ENCODE data around the gene LRRTM4. TPM values are rescaled to one million over a fixed set of nuclear protein-coding genes. Genes with fewer than 3 reads are reported as not detected.
A peak's percentile ranks its signal among the peaks of the same experiment; 100 is the strongest.

LRRTM4 gene
- total and polyA plus RNA-seq, 2 donors from 2014 or later, result 0.19 TPM; not detected in 1

- no peaks in the 10 kb centered on the region for H3K27me3 ChIP-seq (ENCODE audit: control insufficient read depth, insufficient read depth, low read length)
- H3K9ac ChIP-seq (ENCODE audit: low read length in 3 of 3), result no peak overlapping the region
- TF ChIP-seq CTCF (IDR thresholded peaks at IDR 0.05; ENCODE audit: borderline replicate concordance, extremely low read depth, insufficient read depth), result no peak
- H3K36me3 ChIP-seq (ENCODE audit: control insufficient read depth in 2 of 3, insufficient read depth in 3 of 3, low read length in 3 of 3), result no peaks in the 10 kb centered on the region
- H3K4me1 ChIP-seq (ENCODE audit: control insufficient read depth in 2 of 3, insufficient read depth in 2 of 3, low read depth in 1 of 3, low read length in 3 of 3), result no peaks in the 10 kb centered on the region
- H3K9me3 ChIP-seq (ENCODE audit: control insufficient read depth in 2 of 3, insufficient read depth in 1 of 3, low read length in 3 of 3), result no peaks in the 10 kb centered on the region
- DNase-seq (no peak), FAIRE-seq (no peak)
- no peak overlapping the region for H3K4me3 ChIP-seq (ENCODE audit: low read length in 3 of 3)
- intact Hi-C loops (cut with DNase I), result no loop called here
- no peak overlapping the region for H3K27ac ChIP-seq (ENCODE audit: low read depth in 2 of 2, low read length in 2 of 2)
Measured at GRCh38 chr2:77270433-77270832, 251.7 kb downstream of the LRRTM4 start.

- Histone ChIP-seq H3K9ac (ENCODE audit: low read length in 3 of 3) (no peak overlapping the region), H3K4me3 (ENCODE audit: low read length in 3 of 3) (no peak overlapping the region), H3K27ac (ENCODE audit: low read depth in 2 of 2, low read length in 2 of 2) (no peak overlapping the region), H3K27me3 (ENCODE audit: control insufficient read depth, insufficient read depth, low read length) (no peaks in the 10 kb centered on the region), H3K4me1 (ENCODE audit: control insufficient read depth in 2 of 3, insufficient read depth in 2 of 3, low read depth in 1 of 3, low read length in 3 of 3) (no peaks in the 10 kb centered on the region), H3K9me3 (ENCODE audit: control insufficient read depth in 2 of 3, insufficient read depth in 1 of 3, low read length in 3 of 3) (no peaks in the 10 kb centered on the region), H3K36me3 (ENCODE audit: control insufficient read depth in 2 of 3, insufficient read depth in 3 of 3, low read length in 3 of 3) (no peaks in the 10 kb centered on the region)
- DNase-seq (no peak), FAIRE-seq (no peak)
- no peak for TF ChIP-seq CTCF (IDR thresholded peaks at IDR 0.05; ENCODE audit: borderline replicate concordance, extremely low read depth, insufficient read depth)
- intact Hi-C loops (cut with DNase I), result no loop called here
Measured at GRCh38 chr2:77268626-77269025, 253.6 kb downstream of the LRRTM4 start.

GRCh38 chr2:77232909-77233425 lies 289.2 kb downstream of the LRRTM4 start:
- Histone ChIP-seq H3K4me1 (ENCODE audit: control insufficient read depth in 2 of 3, insufficient read depth in 2 of 3, low read depth in 1 of 3, low read length in 3 of 3) (no peaks in the 10 kb centered on the region), H3K9me3 (ENCODE audit: control insufficient read depth in 2 of 3, insufficient read depth in 1 of 3, low read length in 3 of 3) (no peaks in the 10 kb centered on the region), H3K27me3 (ENCODE audit: control insufficient read depth, insufficient read depth, low read length) (no peaks in the 10 kb centered on the region), H3K9ac (ENCODE audit: low read length in 3 of 3) (no peak overlapping the region), H3K4me3 (ENCODE audit: low read length in 3 of 3) (no peak overlapping the region), H3K36me3 (ENCODE audit: control insufficient read depth in 2 of 3, insufficient read depth in 3 of 3, low read length in 3 of 3) (no peaks in the 10 kb centered on the region), H3K27ac (ENCODE audit: low read depth in 2 of 2, low read length in 2 of 2) (no peak overlapping the region)
- DNase-seq (no peak), FAIRE-seq (no peak)
- no peak for TF ChIP-seq CTCF (IDR thresholded peaks at IDR 0.05; ENCODE audit: borderline replicate concordance, extremely low read depth, insufficient read depth)
- intact Hi-C loops (cut with DNase I), result no loop called here

GRCh38 chr2:77228391-77228790 lies 293.8 kb downstream of the LRRTM4 start:
- intact Hi-C loops (cut with DNase I), result no loop called here
- no peak for TF ChIP-seq CTCF (IDR thresholded peaks at IDR 0.05; ENCODE audit: borderline replicate concordance, extremely low read depth, insufficient read depth)
- H3K27ac ChIP-seq (ENCODE audit: low read depth in 2 of 2, low read length in 2 of 2), result no peak overlapping the region
- DNase-seq (peak in 1 of 5 donors; percentile 2), FAIRE-seq (no peak)
- no peaks in the 10 kb centered on the region for H3K36me3 ChIP-seq (ENCODE audit: control insufficient read depth in 2 of 3, insufficient read depth in 3 of 3, low read length in 3 of 3)
- H3K4me3 ChIP-seq (ENCODE audit: low read length in 3 of 3), result no peak overlapping the region
- no peaks in the 10 kb centered on the region for H3K9me3 ChIP-seq (ENCODE audit: control insufficient read depth in 2 of 3, insufficient read depth in 1 of 3, low read length in 3 of 3)
- no peaks in the 10 kb centered on the region for H3K27me3 ChIP-seq (ENCODE audit: control insufficient read depth, insufficient read depth, low read length)
- H3K9ac ChIP-seq (ENCODE audit: low read length in 3 of 3), result no peak overlapping the region
- no peaks in the 10 kb centered on the region for H3K4me1 ChIP-seq (ENCODE audit: control insufficient read depth in 2 of 3, insufficient read depth in 2 of 3, low read depth in 1 of 3, low read length in 3 of 3)
